NCI-H2196 (cell line): Measurements from ENCODE around the gene HDAC4.

Experiments
- DNase-seq: peaks from one replicate; lab custom pipeline; 2025; ENCODE audit not compliant: unreplicated experiment; lab: John Stamatoyannopoulos, UW

The HDAC4 gene

DNA sequence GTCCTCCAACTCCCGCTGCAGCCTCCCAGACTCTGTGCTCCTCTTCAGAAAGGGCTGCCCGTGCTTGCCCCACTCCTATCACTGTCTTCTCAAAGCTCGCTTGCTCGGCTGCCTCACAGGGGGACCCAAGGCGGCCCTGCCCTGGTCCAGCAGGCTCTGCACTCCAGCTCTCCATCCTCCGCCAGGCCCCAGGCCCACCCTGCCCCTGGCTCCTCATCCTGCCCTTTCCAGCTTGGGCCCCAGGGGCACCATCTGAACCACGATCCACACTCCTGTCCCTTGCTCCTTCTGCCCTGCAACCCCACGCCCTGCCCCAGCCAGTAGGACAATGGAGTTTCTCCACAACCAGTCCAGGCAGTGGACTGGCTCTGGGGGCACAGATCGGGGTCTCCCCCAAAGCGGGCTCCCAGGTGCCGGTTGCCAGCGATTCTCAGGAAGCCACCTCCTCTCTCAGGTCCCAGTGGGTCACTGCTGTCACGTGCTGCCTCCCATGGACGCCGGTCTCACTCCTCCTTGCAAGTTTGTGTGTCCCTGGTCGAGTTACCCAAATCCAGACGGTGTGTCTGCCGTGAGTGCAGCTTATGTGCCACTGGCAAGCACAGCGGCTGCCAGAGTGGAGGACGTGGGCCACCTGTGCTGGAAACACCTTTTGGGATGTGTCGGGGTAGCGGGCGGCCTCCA is 238.5 kb downstream of the HDAC4 start:
- DNase-seq = no peak

- no peak for DNase-seq
Measured at GRCh38 chr2:239161711-239162140, 239.1 kb downstream of the HDAC4 start.

- DNase-seq = no peak
Measured at GRCh38 chr2:239160226-239161143, 240.3 kb downstream of the HDAC4 start.

GRCh38 chr2:239159476-239159911 is 241.3 kb downstream of the HDAC4 start:
- DNase-seq = no peak

GRCh38 chr2:239158641-239159475 is 242.0 kb downstream of the HDAC4 start:
- no peak for DNase-seq

DNA sequence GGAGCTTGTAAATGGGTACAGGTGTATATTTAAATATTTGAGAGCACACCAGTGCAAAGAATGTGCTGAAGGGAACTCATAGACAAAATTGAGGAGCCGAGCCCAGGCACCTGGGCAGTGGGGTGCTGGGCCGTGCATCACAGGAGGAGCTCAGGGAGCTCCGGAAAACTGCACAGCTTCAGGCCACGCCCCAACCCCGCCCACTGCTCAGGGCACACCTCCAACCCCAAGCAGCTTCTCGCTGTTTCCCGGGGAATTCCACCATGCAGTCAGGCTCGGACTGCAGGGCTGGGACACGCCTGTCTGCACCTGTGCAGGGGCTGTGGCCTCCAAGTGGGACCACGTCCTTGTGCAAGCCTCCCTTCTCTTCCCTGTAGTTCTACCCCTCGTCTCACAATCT is 243.0 kb downstream of the HDAC4 start:
- peak; percentile 8 for DNase-seq

DNA sequence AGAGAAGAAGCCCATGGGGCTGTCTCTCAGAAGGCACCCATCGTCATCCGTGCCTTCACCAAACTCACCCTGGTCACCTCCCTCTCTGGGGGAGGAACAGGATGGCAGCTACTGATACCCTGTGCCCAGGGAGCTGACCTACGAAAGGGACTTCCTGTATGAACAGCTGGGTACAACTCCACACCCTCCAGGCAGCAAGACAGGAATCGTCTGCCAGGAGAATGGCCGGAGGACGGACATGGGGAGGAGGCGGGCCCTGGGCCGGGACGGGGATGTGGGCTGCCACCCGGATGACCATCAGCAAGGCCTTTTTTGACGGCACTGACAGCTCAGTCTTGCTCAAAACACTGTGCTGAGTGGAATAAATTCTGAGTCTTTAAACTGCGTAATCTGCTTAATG is 243.6 kb downstream of the HDAC4 start:
- DNase-seq = no peak

GRCh38 chr2:239156516-239157265 is 244.1 kb downstream of the HDAC4 start:
- no peak for DNase-seq

GRCh38 chr2:239155806-239156480 is 244.9 kb downstream of the HDAC4 start:
- no peak for DNase-seq

GRCh38 chr2:239154971-239155805 is 245.6 kb downstream of the HDAC4 start:
- DNase-seq = no peak

DNA sequence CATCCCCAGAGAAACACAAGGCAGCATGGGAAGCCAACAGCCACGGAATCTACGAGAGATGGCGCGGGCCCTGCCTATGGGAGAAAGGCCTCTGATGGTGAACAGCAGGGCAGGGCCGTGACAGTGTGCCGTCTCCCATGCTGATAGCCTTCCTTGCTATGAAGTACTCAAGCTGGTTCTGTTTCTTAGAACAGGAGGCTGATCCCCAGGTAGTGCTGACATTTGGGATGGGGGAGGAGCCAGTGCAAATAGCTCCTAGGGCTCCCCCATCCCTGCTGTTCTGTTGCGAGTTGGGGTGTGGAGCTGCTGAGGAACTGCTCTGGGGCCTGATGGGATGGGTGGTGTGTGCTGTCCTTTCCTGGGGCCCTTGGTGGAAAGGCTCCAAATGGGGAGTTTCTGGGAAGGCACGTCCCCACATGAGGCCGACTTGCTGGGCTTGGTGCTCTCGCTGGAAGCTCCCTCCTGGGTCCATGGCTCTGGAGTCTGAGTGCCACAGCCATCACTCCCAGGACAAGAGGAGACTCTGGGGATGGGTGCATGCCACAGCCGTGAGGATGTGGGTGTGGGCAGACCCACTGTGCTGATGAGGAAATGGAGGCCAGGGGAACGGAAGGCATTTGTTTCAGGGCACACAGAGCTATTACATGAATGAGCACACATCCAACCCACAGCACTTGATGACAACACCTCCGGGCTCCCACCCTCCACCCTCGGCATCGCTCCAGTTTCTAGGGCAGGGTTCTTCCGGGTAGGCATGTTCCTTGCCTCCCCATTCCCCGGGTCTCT is 246.8 kb downstream of the HDAC4 start:
- no peak for DNase-seq

- no peak for DNase-seq
Measured at GRCh38 chr2:239152916-239153305, 247.9 kb downstream of the HDAC4 start.

DNA sequence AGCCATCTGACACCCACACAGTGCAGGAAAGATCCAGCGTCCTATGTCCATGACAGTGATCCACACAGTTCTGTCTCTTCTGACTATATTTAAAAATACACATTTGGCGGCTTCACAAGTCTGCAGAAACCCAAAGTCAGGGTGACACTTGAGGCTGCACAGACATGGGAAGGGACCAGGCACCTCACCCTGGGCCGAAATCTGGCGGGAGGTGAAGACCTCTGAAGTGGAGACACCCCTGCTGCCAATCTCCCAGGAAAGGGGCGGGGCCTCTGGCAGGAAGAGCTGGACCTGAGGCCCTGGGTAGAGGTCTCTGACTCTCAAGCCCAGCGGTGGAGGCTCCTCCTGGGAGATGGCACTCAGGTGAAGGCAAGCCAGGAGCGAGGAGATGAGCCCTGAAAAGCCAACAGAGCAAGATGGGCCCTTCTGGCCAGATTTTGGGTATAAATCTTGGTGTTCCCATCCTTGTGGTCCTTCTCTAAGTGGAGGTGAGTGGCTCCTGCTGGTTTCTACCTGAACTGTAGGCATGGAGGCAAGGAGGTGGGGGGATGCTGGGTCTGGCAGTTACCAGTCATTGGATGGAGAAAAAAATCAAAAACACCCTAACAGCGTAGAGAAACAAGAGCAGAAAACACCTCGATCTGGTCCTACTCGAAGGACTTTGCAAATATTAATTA is 248.4 kb downstream of the HDAC4 start:
- DNase-seq = no peak

- no peak for DNase-seq
Measured at GRCh38 chr2:239151201-239152131, 249.4 kb downstream of the HDAC4 start.

- DNase-seq = no peak
Measured at GRCh38 chr2:239150125-239151011, 250.5 kb downstream of the HDAC4 start.

- no peak for DNase-seq
Measured at GRCh38 chr2:239149501-239149900, 251.3 kb downstream of the HDAC4 start.
